ENCODE data around the gene SELENOI. TPM values are rescaled to one million over a fixed set of nuclear protein-coding genes. Genes with fewer than 3 reads are reported as not detected.
"Not testable (repeated sequence)": the region's sequence is repeated elsewhere in the genome, so short reads cannot be mapped to it uniquely, and the experiment has no call there.

The SELENOI gene
- total RNA-seq, 1 donor: 11.6 TPM

- H3K36me3 ChIP-seq (ENCODE audit: insufficient read depth, low read length): no peaks in the 10 kb centered on the region
- no peaks in the 10 kb centered on the region for H3K27me3 ChIP-seq (ENCODE audit: insufficient read depth, low read length)
- peaks cover 26% of the 10 kb centered on the region for H3K4me1 ChIP-seq (ENCODE audit: insufficient read depth, low read length)
- peak overlapping the region; percentile 89 for H2AFZ ChIP-seq (ENCODE audit: low read length)
- peak overlapping the region; percentile 86 for H3K4me2 ChIP-seq (ENCODE audit: insufficient read depth, low read length)
- H3K79me2 ChIP-seq (ENCODE audit: insufficient read depth, low read length): no peaks in the 10 kb centered on the region
- no peak for DNase-seq (ENCODE audit: insufficient read length, low spot score, missing footprints)
- H3K9me3 ChIP-seq (ENCODE audit: low read depth, low read length): no peaks in the 10 kb centered on the region
- H3K4me3 ChIP-seq (ENCODE audit: insufficient read depth, low read length): peak overlapping the region; percentile 70
- no peak for TF ChIP-seq CTCF (IDR thresholded peaks at IDR 0.05; ENCODE audit: extremely low read depth, low read depth, low read length)
- peak overlapping the region; percentile 82 for H3K27ac ChIP-seq (ENCODE audit: low read depth, low read length)
- no peaks in the 10 kb centered on the region for H4K20me1 ChIP-seq (ENCODE audit: insufficient read depth, low read length)
Measured at GRCh38 chr2:26299471-26300101, 46.4 kb upstream of the SELENOI start.

- no peaks in the 10 kb centered on the region for H3K79me2 ChIP-seq (ENCODE audit: insufficient read depth, low read length)
- H4K20me1 ChIP-seq (ENCODE audit: insufficient read depth, low read length): no peaks in the 10 kb centered on the region
- no peaks in the 10 kb centered on the region for H3K9me3 ChIP-seq (ENCODE audit: low read depth, low read length)
- H3K4me1 ChIP-seq (ENCODE audit: insufficient read depth, low read length): peaks cover 26% of the 10 kb centered on the region
- H3K4me2 ChIP-seq (ENCODE audit: insufficient read depth, low read length): peak overlapping the region; percentile 86
- DNase-seq (ENCODE audit: insufficient read length, low spot score, missing footprints): no peak
- no peak for TF ChIP-seq CTCF (IDR thresholded peaks at IDR 0.05; ENCODE audit: extremely low read depth, low read depth, low read length)
- peak overlapping the region; percentile 97 for H2AFZ ChIP-seq (ENCODE audit: low read length)
- no peaks in the 10 kb centered on the region for H3K36me3 ChIP-seq (ENCODE audit: insufficient read depth, low read length)
- no peaks in the 10 kb centered on the region for H3K27me3 ChIP-seq (ENCODE audit: insufficient read depth, low read length)
- peak overlapping the region; percentile 82 for H3K27ac ChIP-seq (ENCODE audit: low read depth, low read length)
- peak overlapping the region; percentile 70 for H3K4me3 ChIP-seq (ENCODE audit: insufficient read depth, low read length)
Measured at GRCh38 chr2:26300234-26300925, 45.6 kb upstream of the SELENOI start.

- H3K4me3 ChIP-seq (ENCODE audit: insufficient read depth, low read length): no peak overlapping the region
- TF ChIP-seq CTCF (IDR thresholded peaks at IDR 0.05; ENCODE audit: extremely low read depth, low read depth, low read length): no peak
- peaks cover 26% of the 10 kb centered on the region for H3K4me1 ChIP-seq (ENCODE audit: insufficient read depth, low read length)
- no peaks in the 10 kb centered on the region for H4K20me1 ChIP-seq (ENCODE audit: insufficient read depth, low read length)
- H3K27ac ChIP-seq (ENCODE audit: low read depth, low read length): no peak overlapping the region
- no peak overlapping the region for H3K4me2 ChIP-seq (ENCODE audit: insufficient read depth, low read length)
- no peaks in the 10 kb centered on the region for H3K27me3 ChIP-seq (ENCODE audit: insufficient read depth, low read length)
- peak; percentile 60 for DNase-seq (ENCODE audit: insufficient read length, low spot score, missing footprints)
- H2AFZ ChIP-seq (ENCODE audit: low read length): no peak overlapping the region
- no peaks in the 10 kb centered on the region for H3K79me2 ChIP-seq (ENCODE audit: insufficient read depth, low read length)
- no peaks in the 10 kb centered on the region for H3K9me3 ChIP-seq (ENCODE audit: low read depth, low read length)
- no peaks in the 10 kb centered on the region for H3K36me3 ChIP-seq (ENCODE audit: insufficient read depth, low read length)
Measured at GRCh38 chr2:26302846-26303245, 43.1 kb upstream of the SELENOI start.

- not testable (repeated sequence) for H3K4me3 ChIP-seq (ENCODE audit: insufficient read depth, low read length); H4K20me1 ChIP-seq (ENCODE audit: insufficient read depth, low read length); H2AFZ ChIP-seq (ENCODE audit: low read length); H3K27me3 ChIP-seq (ENCODE audit: insufficient read depth, low read length); H3K27ac ChIP-seq (ENCODE audit: low read depth, low read length); H3K4me2 ChIP-seq (ENCODE audit: insufficient read depth, low read length); H3K9me3 ChIP-seq (ENCODE audit: low read depth, low read length); H3K4me1 ChIP-seq (ENCODE audit: insufficient read depth, low read length); DNase-seq (ENCODE audit: insufficient read length, low spot score, missing footprints); H3K36me3 ChIP-seq (ENCODE audit: insufficient read depth, low read length); H3K79me2 ChIP-seq (ENCODE audit: insufficient read depth, low read length)
Measured at GRCh38 chr2:26305094-26305493, 40.8 kb upstream of the SELENOI start.

Measured in osteoblast (primary cell).